ENCODE results near the gene RAB29.

Gene RAB29

DNA sequence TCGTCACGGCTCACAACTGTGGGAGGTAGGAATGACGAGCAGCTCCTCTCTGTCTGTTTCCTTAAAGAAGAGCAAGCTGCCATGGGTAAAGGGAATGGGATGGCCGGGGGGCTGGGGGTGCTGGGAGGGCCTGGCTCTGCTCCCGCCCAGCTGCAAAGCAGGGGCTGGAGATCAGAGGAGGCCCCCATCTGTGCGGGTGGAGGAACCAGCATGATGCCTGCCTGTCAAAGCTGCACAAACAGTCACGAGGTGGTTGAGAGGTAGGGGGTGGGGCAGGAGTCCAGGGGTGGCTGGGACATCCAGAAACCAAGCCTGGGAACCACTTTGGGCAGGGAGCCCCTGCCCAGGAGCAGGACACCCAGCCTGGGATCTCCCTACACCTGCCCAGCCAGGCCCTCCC, 25.1 kb upstream of the RAB29 start:
- no peak overlapping the region for H3K4me3 ChIP-seq (ENCODE audit: low read depth, low read length)
- DNase-seq (ENCODE audit: low read depth) = no peak

GRCh38 chr1:205798577-205798976, 23.3 kb upstream of the RAB29 start:
- DNase-seq (ENCODE audit: low read depth) = no peak
- H3K4me3 ChIP-seq (ENCODE audit: low read depth, low read length) = no peak overlapping the region

GRCh38 chr1:205797168-205797567, 21.9 kb upstream of the RAB29 start:
- no peak overlapping the region for H3K4me3 ChIP-seq (ENCODE audit: low read depth, low read length)
- no peak for DNase-seq (ENCODE audit: low read depth)

DNA sequence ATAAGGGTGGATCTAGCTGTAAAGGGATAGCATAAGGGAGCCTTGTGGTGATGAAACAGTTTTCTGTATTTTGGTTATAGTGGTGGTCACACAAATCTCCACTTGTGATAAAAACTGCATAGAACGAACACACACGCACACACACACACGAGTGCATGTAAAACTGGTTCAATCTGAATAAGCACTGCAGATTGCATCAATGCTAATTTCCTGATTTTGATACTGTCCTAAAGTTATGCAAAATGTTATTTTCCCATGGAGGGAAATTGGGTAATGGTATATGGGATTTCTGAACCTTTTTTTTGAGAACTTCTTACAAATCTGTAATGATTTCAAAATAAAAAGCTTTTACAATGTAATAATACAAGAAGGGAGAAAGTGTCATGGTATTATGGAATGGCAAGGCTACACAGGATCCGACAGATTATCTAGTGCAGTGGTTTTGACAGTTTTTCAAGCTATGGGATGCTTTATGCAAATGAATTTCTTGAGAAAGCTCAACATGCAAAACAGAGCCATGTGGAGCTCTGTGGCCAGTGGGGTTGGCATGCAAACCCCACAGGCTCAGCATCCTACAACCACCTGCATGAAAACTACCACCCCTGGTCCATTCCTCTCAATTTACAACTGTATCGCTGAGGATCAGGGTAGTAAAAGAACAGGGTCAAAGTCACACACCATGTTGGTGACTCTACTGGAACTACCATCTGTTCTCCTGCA, 18.9 kb upstream of the RAB29 start:
- no peak overlapping the region for H3K4me3 ChIP-seq (ENCODE audit: low read depth, low read length)
- DNase-seq (ENCODE audit: low read depth) = no peak

DNA sequence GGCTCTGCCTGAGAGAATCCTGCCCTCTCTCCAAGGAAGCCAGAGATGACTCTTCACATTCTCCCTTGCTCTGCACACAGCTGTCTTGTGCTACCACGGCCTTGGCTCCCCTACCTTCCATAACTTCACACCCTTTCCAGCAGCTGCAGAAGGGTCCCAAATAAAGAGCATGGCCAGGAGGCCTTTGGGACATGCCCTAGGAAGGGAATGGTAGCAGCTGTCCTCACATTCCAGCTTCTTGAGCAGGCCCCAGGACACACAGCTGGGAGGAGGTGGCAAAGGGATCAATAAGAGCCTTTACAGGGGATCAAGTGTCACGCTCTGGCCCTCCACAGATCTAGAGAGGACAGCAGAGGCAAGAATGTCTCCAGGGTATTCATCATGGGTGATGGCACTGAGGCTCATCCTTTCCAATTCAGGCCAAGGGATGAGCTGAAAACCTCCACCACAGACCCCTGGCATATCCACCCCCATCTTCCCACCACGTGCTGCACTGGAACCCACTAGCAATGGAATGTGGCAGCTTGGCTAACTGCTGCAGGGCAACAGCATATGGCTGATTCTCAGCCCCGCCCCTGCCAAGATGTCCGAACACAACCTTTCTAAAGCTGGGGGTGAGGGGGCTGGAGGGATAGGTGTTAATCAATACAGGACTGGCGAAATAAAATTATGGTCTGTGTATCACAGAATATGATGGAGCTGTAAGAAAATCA, 17.8 kb upstream of the RAB29 start:
- DNase-seq (ENCODE audit: low read depth) = no peak
- H3K4me3 ChIP-seq (ENCODE audit: low read depth, low read length) = no peak overlapping the region

- no peak for DNase-seq (ENCODE audit: low read depth)
- no peak overlapping the region for H3K4me3 ChIP-seq (ENCODE audit: low read depth, low read length)
Observed at GRCh38 chr1:205792481-205792881, 17.2 kb upstream of the RAB29 start.

GRCh38 chr1:205791568-205792180, 16.4 kb upstream of the RAB29 start:
- no peak overlapping the region for H3K4me3 ChIP-seq (ENCODE audit: low read depth, low read length)
- no peak for DNase-seq (ENCODE audit: low read depth)

GRCh38 chr1:205787287-205787916, 12.1 kb upstream of the RAB29 start:
- no peak for DNase-seq (ENCODE audit: low read depth)
- no peak overlapping the region for H3K4me3 ChIP-seq (ENCODE audit: low read depth, low read length)

DNA sequence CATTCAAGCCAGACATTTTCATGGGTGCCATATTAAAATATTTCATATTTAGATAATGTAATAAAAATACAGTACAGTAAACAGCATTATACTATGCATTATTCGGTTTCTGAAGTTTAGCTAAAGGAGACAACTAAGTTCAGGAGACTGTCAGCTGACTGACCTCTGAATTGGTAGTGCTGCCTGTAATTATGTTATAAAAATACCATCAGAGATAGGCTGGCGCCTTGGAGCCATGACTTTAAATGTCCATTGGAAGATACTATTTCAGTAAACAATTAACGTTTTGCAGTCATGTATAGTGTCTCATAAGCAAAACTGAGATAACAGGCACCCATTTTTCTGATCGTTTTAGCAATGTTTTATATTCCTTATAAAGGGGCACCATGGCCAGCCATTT, 11.3 kb upstream of the RAB29 start:
- H3K4me3 ChIP-seq (ENCODE audit: low read depth, low read length) = no peak overlapping the region
- DNase-seq (ENCODE audit: low read depth) = no peak

DNA sequence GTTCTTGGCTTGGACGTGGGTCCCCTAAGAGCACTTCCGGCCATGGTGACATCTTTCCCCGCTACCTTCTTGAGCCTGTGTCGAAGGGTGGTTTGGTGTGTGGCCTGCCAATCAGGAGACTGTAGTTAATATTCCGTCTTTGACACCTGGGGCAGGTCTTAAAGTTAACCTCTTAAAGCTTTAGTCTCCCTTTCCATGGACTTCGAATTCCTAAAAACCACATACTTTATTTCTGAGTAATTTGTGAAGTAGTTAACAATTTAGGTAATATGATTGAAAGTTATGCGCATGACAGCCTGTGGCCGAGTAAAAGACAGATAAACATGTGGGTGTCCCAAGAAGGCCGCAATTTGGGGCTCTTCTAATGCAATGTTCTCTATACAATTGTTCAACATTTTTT, 10.2 kb upstream of the RAB29 start:
- H3K4me3 ChIP-seq (ENCODE audit: low read depth, low read length) = no peak overlapping the region
- no peak for DNase-seq (ENCODE audit: low read depth)

DNA sequence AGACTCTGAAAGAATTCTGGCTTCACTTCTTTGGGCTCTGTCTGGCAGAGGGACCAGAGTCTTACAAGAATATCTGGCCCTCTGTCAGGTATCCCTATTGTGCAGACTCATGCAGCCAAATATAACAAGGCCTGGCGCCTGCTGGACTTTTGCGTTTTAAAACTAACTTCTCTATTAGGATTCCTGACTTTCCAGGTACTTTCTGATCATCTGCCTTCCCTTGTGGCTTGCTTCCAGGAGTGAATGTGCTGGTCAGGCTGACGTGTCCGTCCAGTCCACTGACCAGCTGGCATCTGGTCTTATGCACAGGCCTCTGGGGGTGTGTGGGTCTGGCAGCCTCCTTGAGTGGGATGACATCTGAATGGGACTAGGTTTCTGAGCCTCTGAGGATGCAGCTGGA, 8.6 kb upstream of the RAB29 start:
- no peak for DNase-seq (ENCODE audit: low read depth)

GRCh38 chr1:205783433-205783795, 8.1 kb upstream of the RAB29 start:
- DNase-seq (ENCODE audit: low read depth) = no peak
- no peak overlapping the region for H3K4me3 ChIP-seq (ENCODE audit: low read depth, low read length)

More for the DNA sequence above, 8.6 kb upstream of the RAB29 start:
- H3K4me3 ChIP-seq (ENCODE audit: low read depth, low read length) = no peak overlapping the region

GRCh38 chr1:205782627-205783432, 7.5 kb upstream of the RAB29 start:
- DNase-seq (ENCODE audit: low read depth) = no peak
- no peak overlapping the region for H3K4me3 ChIP-seq (ENCODE audit: low read depth, low read length)

DNA sequence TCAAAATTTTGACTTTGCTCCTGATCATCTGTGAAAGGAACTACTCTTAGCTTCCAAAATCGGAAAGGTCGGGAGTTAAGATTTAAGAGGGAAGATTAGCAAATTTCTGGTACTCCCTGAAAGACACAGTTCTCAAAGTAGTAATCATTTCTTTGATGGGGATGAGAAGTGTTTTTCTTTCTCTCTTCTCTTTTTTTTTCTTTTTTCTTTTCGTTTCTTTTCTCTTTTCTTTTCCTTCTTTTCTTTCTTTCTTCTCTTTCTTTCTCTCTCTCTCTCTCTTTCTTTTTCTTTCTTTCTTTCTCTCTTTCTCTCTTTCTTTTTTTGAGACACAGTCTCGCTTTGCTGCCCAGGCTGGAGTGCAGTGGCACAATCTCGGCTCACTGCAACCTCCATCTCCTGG, 5.1 kb upstream of the RAB29 start:
- H3K4me3 ChIP-seq (ENCODE audit: low read depth, low read length) = no peak overlapping the region

DNA sequence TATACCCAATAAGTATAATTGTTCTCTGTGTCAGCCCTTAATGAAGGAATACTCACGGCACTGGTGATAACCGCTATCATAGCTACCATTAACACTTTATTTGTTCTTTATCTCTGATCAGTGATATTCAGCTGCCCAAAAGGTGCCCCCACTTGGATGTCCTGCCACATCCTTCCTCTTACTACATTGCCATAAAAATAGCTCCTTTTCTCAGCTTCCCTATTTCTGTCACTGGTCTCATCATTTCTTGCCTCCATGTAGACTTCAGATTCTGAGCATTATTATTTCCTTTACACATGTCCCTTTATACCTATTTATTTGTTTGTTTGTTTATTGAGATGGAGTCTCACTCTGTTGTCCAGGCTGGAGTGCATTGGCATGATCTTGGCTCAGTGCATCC, 2.7 kb upstream of the RAB29 start:
- no peak overlapping the region for H3K4me3 ChIP-seq (ENCODE audit: low read depth, low read length)
- no peak for DNase-seq (ENCODE audit: low read depth)

More for the DNA sequence above, 5.1 kb upstream of the RAB29 start:
- no peak for DNase-seq (ENCODE audit: low read depth)

GRCh38 chr1:205775717-205776056, 405 bp upstream of the RAB29 start:
- peak overlapping the region; percentile 86 for H3K4me3 ChIP-seq (ENCODE audit: low read depth, low read length)
- DNase-seq (ENCODE audit: low read depth) = peak; percentile 48

- DNase-seq (ENCODE audit: low read depth) = no peak
- H3K4me3 ChIP-seq (ENCODE audit: low read depth, low read length) = peak overlapping the region; percentile 86
Observed at GRCh38 chr1:205774198-205775014, 876 bp downstream of the RAB29 start.

DNA sequence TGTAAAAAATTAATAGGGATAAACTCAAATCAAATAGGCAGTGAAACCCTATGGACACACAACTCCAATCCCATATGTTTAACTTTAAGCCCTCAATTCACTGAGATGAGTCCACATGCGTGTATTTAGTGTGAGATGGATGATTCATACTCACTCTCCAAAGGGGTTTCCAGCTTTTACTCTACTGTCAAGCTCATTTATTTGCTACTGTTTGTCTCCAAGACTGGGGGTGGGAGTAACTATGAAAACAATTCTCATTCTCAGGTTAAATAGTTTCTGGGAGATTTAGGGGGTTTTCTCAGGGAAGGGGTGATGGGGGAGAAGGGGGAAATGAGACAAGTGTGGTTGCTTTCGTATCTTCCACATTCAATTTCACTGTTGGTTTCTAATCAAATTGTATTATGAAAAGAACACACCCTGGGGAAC, 2.7 kb downstream of the RAB29 start:
- H3K4me3 ChIP-seq (ENCODE audit: low read depth, low read length) = no peak overlapping the region
- no peak for DNase-seq (ENCODE audit: low read depth)

GRCh38 chr1:205770618-205771017, 4.7 kb downstream of the RAB29 start:
- no peak for DNase-seq (ENCODE audit: low read depth)
- no peak overlapping the region for H3K4me3 ChIP-seq (ENCODE audit: low read depth, low read length)

Measured in skeletal muscle cell (primary cell).